Smooth muscle cell (in vitro differentiated cells): ENCODE results near the gene WNT4. TPM values are rescaled to one million over a fixed set of nuclear protein-coding genes. Genes with fewer than 3 reads are reported as not detected.

Source experiments
- DNase-seq: peaks from one replicate; lab custom pipeline; 2025; ENCODE audit not compliant: unreplicated experiment; lab: John Stamatoyannopoulos, UW
- H2AFZ ChIP-seq: fragments of 200-600 bp; sonication (generic); 2 replicates; pipeline ENCODE4 v1.6.0; 2016; ENCODE audit warnings: antibody characterized with exemption, low read depth, mild to moderate bottlenecking
- H3F3A ChIP-seq: fragments of 200-600 bp; sonication (generic); 2 replicates; pipeline ENCODE4 v1.6.0; 2017; ENCODE audit warnings: antibody characterized with exemption, low read depth
- H3K27ac ChIP-seq: fragments of 200-600 bp; sonication (generic); 2 replicates; pipeline ENCODE4 v1.5.1; 2016; ENCODE audit warnings: low read depth, mild to moderate bottlenecking
- H3K27me3 ChIP-seq: fragments of 200-600 bp; sonication (generic); 2 replicates; pipeline ENCODE4 v1.6.1; 2016; ENCODE audit warnings: low read depth, mild to moderate bottlenecking
- H3K36me3 ChIP-seq: fragments of 200-600 bp; sonication (generic); 2 replicates; pipeline ENCODE4 v1.5.1; 2016; ENCODE audit warnings: low read depth
- H3K4me1 ChIP-seq: fragments of 200-600 bp; sonication (generic); 2 replicates; pipeline ENCODE4 v1.5.1; 2016; ENCODE audit warnings: low read depth
- H3K4me2 ChIP-seq: fragments of 200-600 bp; sonication (generic); 2 replicates; pipeline ENCODE4 v1.6.0; 2016; ENCODE audit warnings: mild to moderate bottlenecking
- H3K4me3 ChIP-seq: fragments of 200-600 bp; sonication (generic); 2 replicates; pipeline ENCODE4 v1.5.1; 2016; ENCODE audit warnings: mild to moderate bottlenecking
- H3K79me2 ChIP-seq: fragments of 200-600 bp; sonication (generic); 2 replicates; pipeline ENCODE4 v1.6.0; 2016; ENCODE audit warnings: low read depth, mild to moderate bottlenecking
- H3K9ac ChIP-seq: fragments of 200-600 bp; sonication (generic); 2 replicates; pipeline ENCODE4 v1.6.0; 2016; ENCODE audit warnings: low read depth
- H3K9me3 ChIP-seq: fragments of 200-600 bp; sonication (generic); replicated peaks from 2 replicates; pipeline ENCODE4 v1.5.1; 2016; ENCODE audit warnings: low read depth
- H4K20me1 ChIP-seq: fragments of 200-600 bp; sonication (generic); 2 replicates; pipeline ENCODE4 v1.6.0; 2016; ENCODE audit warnings: low read depth
- WGBS: methylation state at CpG from one replicate; pipeline ENCODE4 v1.1.7; 2016; ENCODE audit warnings: low lambda C conversion rate; 5-methylcytosine and 5-hydroxymethylcytosine counted together
- polyA plus RNA-seq: library from polyadenylated mRNA; unstranded; fragments of >200 nt; fragmentation: Nextera tagmentation; extraction: Ambion mirVana; gene quantifications from 2 replicates; pipeline ENCODE4 v1.2.1, GENCODE V29; 2016
- total RNA-seq: library from RNA; depleted of rRNA; stranded (reverse); fragments of >200 nt; gene quantifications from 2 replicates; pipeline ENCODE4 v1.2.3, GENCODE V29; 2014
- TF ChIP-seq, protein P1 (sequence below): fragments of 200-600 bp; sonication (generic); IDR thresholded peaks from 2 replicates; pipeline ENCODE4 v1.5.1; 2017; ENCODE audit warnings: borderline replicate concordance, mild to moderate bottlenecking, antibody characterized with exemption; ENCODE audit not compliant: insufficient read depth, poor library complexity, severe bottlenecking

WNT4 gene
- total and polyA plus RNA-seq, 2 experiments from 2014 or later = 0.18 to 0.55 TPM

DNA sequence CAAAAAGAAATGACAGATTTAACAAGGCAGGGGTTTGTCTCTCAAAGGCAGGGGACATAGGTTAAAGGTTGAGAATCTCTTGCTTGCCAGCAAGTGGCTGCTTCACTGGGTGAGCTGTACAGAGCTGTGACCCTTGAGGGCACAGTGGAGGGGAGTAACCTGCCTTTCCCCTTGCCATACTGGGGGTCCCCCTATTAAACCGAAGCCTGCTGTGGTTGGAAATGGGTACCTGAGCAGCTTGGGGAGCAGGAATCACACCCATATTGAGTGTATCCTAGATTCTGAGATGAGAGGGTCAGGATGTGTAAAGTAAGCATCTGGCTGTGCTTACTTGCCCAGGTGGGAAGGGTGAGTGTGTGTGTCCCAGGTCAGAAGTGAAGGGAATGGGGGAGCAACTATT lies 31.8 kb downstream of the WNT4 start:
- Histone ChIP-seq H3K9me3 (no peaks in the 10 kb centered on the region), H3K4me3 (no peak overlapping the region), H3K27ac (no peak overlapping the region), H2AFZ (no peak overlapping the region), H3K79me2 (peaks cover 32% of the 10 kb centered on the region), H4K20me1 (peaks cover 100% of the 10 kb centered on the region), H3K27me3 (no peaks in the 10 kb centered on the region), H3K4me2 (no peak overlapping the region), H3K4me1 (peaks cover 15% of the 10 kb centered on the region), H3K36me3 (no peaks in the 10 kb centered on the region), H3K9ac (no peak overlapping the region), H3F3A (peaks cover 21% of the 10 kb centered on the region)
- TF ChIP-seq, protein P1, sequence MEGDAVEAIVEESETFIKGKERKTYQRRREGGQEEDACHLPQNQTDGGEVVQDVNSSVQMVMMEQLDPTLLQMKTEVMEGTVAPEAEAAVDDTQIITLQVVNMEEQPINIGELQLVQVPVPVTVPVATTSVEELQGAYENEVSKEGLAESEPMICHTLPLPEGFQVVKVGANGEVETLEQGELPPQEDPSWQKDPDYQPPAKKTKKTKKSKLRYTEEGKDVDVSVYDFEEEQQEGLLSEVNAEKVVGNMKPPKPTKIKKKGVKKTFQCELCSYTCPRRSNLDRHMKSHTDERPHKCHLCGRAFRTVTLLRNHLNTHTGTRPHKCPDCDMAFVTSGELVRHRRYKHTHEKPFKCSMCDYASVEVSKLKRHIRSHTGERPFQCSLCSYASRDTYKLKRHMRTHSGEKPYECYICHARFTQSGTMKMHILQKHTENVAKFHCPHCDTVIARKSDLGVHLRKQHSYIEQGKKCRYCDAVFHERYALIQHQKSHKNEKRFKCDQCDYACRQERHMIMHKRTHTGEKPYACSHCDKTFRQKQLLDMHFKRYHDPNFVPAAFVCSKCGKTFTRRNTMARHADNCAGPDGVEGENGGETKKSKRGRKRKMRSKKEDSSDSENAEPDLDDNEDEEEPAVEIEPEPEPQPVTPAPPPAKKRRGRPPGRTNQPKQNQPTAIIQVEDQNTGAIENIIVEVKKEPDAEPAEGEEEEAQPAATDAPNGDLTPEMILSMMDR = no peak
- no peak for DNase-seq
- 100% methylated on average over 1 of the region's 1 CpG for WGBS

DNA sequence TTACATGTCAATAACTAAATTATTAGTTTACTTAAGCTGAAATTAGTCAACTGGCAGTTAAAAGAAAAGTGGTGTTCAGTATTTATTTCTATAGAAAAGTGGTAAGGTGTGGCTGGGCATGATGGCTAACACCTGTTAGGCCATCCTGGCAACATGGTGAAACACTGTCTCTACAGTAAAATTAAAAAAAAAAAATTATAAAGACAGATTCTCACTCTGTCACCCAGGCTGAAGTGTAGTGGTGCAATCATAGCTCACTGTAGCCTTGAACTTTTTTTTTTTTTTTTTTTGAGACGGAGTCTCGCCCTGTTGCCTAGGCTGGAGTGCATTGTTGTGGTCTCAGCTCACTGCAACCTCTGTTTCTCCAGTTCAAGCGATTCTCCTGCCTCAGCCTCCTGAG lies 32.9 kb downstream of the WNT4 start:
- H4K20me1 ChIP-seq = peaks cover 100% of the 10 kb centered on the region
- WGBS = 93% methylated on average over 3 of the region's 3 CpGs
- peaks cover 9% of the 10 kb centered on the region for H3K4me1 ChIP-seq
- no peaks in the 10 kb centered on the region for H3K36me3 ChIP-seq
- no peak for DNase-seq
- no peak overlapping the region for H2AFZ ChIP-seq
- H3K9me3 ChIP-seq = no peaks in the 10 kb centered on the region
- no peak overlapping the region for H3K27ac ChIP-seq
- H3K79me2 ChIP-seq = peaks cover 41% of the 10 kb centered on the region
- H3K9ac ChIP-seq = no peak overlapping the region
- no peak overlapping the region for H3K4me3 ChIP-seq
- H3K27me3 ChIP-seq = no peaks in the 10 kb centered on the region
- H3F3A ChIP-seq = peaks cover 24% of the 10 kb centered on the region
- TF ChIP-seq, protein P1 = no peak
- H3K4me2 ChIP-seq = no peak overlapping the region

DNA sequence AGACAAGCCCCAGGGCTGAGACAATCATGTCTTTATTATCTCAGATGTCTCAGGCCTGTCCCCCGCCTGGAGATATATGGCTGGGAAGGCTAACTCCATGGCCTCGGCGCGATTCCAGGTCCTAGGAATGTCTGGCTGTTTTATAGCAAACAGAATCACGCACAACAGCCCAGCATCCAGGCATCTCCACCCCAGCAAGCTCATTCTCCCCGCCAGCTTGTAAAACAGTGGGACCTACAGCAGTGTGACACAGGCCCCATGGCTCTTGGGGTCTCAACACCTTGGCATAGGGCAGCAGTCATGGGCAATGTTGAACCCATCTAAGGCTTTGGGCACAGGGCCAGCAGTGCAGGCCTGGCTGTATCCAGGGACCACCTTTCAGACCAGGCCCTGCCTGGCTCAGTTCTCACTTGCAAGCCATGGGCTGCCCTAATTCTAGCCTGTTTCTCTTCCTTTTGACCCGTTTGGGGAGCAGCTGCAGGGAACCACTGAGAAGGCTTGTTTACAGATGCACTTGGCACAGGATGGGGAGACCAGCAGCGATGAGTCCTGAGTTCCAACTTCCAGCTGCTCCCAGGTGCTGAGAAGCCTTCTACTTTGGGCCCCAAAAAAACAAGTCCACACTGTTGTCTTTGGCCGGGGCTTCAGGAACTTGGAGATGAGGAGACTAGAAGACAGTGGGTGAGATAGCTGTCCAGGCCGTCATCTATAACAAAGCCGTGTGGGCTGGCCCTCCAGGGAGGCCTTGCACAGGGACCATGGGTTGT lies 34.4 kb downstream of the WNT4 start:
- Histone ChIP-seq H3F3A (peaks cover 31% of the 10 kb centered on the region), H3K27ac (no peak overlapping the region), H3K79me2 (peaks cover 50% of the 10 kb centered on the region), H3K4me2 (no peak overlapping the region), H3K4me3 (no peak overlapping the region), H2AFZ (no peak overlapping the region), H3K9me3 (no peaks in the 10 kb centered on the region), H3K9ac (no peak overlapping the region), H3K4me1 (no peaks in the 10 kb centered on the region), H4K20me1 (peaks cover 100% of the 10 kb centered on the region), H3K27me3 (no peaks in the 10 kb centered on the region), H3K36me3 (no peaks in the 10 kb centered on the region)
- TF ChIP-seq, protein P1 = no peak
- 63% methylated on average over 11 of the region's 11 CpGs for WGBS
- no peak for DNase-seq

DNA sequence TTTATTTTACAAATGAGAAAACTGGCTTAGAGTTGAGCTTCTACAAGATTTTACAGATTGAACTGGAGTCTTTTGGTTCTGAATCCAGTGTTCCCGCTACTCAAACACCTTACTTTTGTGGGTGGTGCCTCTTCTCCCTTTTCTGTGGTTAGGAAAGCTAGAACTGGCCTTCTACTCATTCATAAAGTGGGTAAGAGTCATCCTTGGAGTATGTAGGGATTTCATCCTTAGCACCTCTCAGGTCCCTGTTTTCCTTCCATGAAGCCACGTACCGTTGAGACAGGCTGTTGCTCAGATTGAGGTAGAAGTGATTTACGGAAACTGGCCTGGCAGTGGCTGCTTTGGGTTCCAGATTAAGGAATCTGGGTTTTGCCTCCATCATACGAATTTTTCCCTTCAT lies 35.8 kb downstream of the WNT4 start:
- H2AFZ ChIP-seq = no peak overlapping the region
- peaks cover 60% of the 10 kb centered on the region for H3K79me2 ChIP-seq
- no peak overlapping the region for H3K4me2 ChIP-seq
- 49% methylated on average over 5 of the region's 5 CpGs for WGBS
- H3K9ac ChIP-seq = no peak overlapping the region
- H3K36me3 ChIP-seq = no peaks in the 10 kb centered on the region
- no peaks in the 10 kb centered on the region for H3K9me3 ChIP-seq
- H3K4me1 ChIP-seq = no peaks in the 10 kb centered on the region
- no peak overlapping the region for H3K4me3 ChIP-seq
- DNase-seq = no peak
- TF ChIP-seq, protein P1 = no peak
- H3K27ac ChIP-seq = no peak overlapping the region
- H3F3A ChIP-seq = peaks cover 29% of the 10 kb centered on the region
- peaks cover 100% of the 10 kb centered on the region for H4K20me1 ChIP-seq
- H3K27me3 ChIP-seq = no peaks in the 10 kb centered on the region
